GM10847 (cell line): ENCODE results near the gene RERE.

Experiments used
- POLR2A ChIP-seq: IDR thresholded peaks from 2 replicates; pipeline ENCODE4 v1.6.1; 2011; ENCODE audit not compliant: insufficient read length; ENCODE audit errors: extremely low read depth

The RERE gene

DNA sequence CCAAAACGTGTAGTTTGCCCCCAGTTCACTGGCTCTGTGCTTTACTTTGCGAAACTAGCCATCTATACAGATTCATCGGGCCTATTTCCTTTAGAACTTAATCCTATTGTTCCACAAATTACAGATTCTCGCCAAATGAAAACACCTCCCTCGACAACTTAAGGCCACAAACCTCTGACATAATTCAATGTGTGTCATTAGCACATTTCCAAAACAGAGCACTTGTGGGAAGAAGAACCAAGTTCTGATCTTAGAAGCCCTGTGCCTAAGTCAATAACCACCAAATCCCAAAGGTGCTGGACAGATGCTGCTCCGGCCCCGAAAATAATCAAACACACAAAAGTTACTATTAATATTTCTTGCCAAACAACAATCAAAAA is 405.6 kb downstream of the RERE start:
- no peak for TF ChIP-seq POLR2A

DNA sequence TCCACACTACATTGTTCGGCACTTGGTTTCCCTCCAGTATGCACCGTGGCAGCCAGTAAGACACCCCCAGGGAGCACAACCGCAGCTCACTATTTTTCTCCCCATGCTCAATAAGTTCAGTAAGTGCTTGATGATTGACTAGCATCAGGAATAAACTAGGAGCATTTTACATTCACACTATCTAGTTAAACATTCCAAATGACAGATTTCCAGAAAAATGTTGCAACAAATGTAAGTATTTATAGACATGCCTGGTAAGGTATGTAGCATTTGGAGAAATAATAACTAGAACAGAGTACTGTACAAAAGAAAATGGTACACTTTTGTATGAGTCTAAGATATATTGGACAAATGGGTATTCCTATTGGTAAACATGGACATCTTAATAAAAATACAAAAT is 406.6 kb downstream of the RERE start:
- TF ChIP-seq POLR2A = no peak

DNA sequence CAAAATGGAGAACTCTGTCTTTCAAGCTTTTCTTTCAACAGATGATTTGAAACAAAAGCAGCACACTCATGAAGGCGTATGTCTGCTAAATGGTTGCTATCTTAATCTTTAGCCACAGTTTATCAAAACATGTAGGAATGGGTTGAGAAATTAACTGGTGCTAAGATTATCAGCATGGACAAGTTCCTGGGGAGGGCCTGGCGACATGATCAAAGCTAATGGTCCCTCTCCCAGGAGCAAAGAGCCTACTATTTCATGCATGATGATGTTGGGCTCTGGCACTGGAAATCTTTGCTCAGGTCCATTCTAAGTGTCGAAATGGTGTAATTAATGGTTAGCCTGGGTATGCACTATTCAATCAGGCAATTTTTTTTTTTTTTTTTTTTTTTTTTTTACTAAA is 407.8 kb downstream of the RERE start:
- TF ChIP-seq POLR2A = no peak

DNA sequence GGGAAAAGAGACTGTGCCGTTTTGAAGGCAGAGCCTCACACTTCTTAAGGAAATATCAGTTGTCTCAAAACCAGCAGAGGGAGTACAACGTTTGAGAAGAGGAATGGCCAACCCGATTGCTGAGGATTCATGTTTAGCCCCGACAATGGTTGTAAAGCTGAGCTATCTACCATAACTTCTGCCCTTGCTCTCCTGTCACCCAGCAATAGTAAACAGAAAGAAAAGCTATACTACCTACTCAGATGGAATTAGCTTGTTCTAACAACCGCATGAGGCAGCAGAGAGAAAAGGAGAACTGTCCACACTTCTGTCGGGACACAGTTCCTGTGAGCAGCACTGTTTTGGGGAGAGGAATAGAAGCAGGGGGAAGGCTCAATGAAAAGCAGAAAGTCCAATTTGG is 408.3 kb downstream of the RERE start:
- TF ChIP-seq POLR2A = no peak

DNA sequence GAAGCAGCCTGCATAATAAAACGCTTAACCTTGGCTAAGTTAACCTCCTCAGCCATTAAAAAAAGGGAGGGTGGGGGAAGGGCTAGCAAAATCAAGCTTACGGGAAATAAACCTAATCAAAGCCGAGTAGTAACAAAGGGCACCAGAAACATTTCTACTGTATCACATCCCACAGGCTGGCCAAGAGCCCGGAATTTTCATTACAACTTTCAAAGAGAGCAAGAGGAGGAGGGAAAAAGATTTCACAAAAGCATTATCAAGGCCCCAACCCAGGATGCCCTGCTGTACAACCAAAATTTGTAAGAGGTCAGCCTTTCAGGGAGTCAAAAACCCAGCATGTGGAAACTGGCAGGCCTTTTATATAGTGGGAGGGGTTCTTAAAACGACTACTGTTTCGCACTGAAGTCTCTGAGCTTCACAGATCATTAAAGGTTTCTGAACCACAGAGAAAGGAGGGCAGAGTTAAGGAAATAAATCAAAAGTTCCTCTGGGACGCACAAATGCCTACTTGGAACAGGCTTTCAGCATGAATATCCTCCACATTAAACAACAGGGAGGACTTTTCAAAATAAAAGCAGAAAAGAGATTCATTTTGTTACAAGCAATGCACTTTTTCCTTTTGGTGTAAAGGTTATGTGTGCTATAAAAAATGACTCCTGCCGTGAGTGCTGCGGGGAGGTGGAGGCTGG is 409.1 kb downstream of the RERE start:
- TF ChIP-seq POLR2A = no peak

DNA sequence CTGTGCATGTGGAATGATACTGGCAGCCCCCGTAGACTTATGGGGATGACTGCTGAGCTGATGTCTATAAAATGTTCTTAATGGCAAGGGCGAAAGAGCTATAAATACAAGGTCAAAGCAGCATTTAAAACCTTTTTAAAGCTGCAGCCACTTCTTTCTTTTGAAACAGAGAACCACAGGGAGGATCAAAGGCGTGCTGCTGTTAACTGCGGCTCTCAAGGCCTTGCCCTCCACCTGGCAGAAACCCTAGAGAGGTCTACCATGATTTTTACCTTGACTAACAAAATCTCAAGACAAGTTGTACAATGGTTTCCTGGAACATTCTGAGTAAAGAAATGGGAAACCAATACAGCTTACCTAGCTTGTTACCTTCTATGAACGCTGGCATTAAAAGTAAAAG is 409.8 kb downstream of the RERE start:
- no peak for TF ChIP-seq POLR2A

DNA sequence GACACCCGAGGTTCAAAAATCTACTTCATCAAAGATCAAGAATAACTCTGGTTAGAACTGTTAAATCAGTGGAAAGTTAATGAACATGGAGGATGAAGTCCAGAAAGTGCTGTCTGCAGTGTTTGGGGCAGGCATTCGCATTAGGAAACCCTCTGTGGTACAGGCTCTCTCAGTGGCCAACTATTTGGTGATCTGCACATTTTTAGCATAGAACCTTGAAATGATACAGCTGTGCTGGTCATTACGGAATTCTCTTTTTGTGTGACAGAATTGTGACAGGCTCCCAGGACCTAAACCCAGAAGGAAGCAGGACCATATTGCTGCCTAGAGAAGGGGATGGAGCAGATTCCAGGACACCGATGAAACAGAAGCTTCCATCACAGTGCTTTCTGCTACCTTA is 410.5 kb downstream of the RERE start:
- no peak for TF ChIP-seq POLR2A

DNA sequence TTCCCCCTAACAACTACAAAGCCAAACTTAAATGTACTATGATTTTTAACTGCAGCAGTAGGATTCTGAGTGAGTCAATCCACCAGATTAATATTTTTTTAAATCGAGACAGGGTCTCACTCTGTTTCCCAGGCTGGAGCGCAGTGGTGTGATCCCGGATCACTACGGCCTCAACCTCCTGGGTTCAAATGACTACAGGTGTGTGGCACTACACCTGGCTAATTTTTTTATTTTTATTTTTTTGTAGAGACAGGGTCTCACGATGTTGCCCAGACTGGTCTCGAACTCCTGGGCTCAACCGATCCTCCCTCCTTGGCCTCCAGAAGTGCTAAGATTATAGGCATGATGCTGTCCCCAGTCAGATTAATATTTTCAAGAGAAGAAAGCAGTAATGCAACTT is 411.4 kb downstream of the RERE start:
- no peak for TF ChIP-seq POLR2A

DNA sequence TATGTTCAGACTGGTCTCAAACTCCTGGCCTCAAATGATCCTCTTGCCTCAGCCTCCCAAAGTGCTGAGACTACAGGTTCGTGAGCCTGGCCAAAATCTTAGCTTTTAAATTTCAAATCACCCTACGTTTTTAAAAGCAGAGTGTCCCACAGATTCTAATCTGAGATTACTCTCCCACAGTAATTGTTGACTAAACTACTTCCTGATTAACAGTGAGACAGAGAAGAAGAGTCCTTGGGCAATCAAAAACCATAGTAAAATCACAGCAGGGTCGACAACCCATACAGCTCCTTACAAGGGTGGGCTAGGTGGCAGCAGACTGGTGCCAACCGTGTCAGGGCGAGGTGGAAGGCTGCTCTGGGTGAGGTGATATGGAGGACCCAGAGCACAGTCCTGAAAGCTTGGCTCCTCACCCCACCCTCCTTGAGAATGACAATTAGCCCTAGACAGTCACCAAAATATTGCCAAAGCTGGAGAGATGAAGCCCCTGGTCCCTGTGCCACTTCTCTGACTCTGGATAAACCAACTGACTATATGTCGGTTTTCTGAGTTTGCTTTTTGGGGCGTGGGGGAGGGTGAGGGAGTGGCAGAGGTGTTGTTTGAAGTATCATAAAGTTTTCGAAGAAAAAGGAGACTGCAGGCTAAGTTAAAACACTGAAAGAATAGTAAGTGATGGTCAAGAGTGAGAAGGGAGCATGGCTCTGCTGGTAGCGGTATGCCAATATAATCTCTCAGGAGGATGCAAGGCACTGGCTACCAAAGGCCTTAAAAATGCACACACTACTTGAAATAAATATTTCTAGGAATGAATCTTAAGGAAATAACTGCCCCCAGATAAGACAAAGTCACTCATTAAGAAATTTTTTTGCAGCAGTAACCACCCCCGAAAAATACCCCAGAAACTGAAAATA is 412.7 kb downstream of the RERE start:
- TF ChIP-seq POLR2A = no peak

DNA sequence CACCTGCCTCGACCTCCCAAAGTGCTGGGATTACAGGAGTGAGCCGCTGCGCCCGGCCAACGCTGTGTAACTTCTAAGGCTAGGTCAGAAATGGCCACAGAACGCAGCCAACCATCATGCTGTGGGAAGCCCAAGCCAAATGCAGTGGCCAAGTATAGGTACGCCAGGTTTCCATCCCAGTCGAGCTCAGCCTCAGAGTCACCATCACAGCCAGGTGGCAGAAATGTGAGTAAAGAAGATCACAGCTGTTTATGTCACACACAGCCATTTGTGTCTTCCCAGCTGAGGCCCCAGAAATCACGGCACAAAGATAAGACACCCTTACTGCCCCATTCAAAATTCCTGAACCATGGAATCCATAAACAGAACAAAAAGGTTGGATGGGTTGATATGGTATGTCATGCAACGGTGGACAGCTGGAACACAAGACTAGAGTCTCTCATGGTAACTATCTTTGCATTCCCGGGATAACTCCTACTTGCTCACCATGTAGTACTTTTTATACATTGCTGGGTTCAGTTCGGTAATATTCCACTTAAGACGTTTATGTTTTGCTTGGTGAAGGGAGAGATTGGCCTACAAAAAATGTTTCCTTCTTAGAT is 415.2 kb downstream of the RERE start:
- TF ChIP-seq POLR2A = no peak

DNA sequence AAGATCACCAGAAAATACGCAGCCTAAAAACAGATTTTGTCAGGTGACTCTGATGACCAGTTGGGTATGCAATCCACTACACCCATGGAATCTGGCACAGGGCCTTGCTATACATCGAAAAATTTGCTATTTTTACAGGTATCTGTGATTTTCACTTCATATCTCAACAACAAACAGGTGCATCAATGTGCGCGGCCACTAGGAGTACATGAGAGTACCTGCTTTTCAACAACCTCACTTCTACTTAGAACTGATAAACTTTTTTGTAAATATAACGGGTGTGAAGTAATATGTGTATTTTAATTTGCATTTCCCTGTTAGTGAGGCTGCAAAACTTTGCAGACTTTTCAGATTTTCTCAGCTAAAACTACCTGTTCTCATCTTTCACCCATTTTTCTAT is 418.8 kb downstream of the RERE start:
- TF ChIP-seq POLR2A = no peak

DNA sequence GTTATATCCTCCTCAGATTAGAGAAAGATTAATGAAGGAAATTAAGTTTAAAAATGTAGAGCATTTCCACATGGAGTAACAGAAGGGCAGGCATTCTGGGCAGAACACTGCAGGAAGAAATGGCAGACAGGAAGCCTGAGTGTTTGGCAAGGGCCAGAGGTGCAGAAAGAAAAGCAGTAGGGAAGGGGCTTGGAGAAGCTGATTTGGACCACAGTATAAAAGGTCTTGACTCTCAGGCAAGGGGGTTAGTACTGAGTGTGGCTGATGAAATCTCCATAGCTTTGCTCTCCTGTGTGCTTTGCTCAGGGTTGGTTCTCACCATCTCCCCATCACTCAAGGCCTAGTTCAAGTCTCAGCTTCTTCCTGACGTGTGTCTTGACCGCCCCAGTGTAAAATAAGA is 419.4 kb downstream of the RERE start:
- TF ChIP-seq POLR2A = no peak

DNA sequence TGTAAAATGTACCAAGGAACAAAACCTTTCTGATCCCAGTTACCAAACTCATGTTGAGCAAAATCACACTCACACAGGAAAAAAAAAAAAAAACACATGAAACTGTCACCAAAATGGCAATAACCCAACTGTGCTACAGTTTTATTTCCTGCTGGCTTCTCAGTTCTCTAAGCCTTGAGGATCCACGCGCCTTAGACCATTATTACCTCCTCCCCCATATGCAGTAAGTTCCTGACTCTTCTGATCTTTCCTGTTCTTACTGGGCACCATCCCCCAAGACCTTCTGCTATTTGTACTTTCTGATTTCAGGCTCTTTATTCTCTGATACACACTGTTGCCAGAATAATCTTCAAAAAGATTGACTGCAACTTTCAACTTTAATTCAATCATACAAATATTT is 419.9 kb downstream of the RERE start:
- TF ChIP-seq POLR2A = no peak

DNA sequence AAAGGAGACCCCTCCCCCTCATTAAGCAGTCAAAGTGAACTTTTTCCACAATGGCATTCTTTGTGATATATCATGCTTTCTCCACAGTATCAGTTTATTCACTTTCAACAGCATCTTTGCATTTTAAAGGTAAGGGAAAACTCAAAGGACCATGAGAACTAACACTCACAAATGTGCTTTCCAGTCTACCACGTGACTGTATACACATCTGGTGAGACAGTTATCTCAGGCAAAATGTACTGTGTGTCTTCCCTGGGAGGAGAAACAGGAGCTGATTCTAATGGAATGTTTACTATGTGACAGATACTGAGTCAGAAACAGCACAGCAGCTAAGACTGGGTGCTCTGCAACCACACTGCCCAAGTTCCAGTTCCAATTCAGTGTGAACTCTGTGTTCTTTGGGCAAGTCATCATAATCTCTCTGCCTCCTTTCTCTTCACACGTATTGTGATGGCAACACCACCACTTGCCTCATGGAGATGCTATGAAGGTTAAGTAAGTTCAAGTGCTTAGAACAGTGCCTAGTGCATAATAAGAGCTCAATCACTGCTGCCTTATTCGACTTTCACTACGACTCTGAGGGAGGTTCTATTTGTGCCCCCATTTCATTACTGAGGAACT is 420.5 kb downstream of the RERE start:
- TF ChIP-seq POLR2A = no peak

DNA sequence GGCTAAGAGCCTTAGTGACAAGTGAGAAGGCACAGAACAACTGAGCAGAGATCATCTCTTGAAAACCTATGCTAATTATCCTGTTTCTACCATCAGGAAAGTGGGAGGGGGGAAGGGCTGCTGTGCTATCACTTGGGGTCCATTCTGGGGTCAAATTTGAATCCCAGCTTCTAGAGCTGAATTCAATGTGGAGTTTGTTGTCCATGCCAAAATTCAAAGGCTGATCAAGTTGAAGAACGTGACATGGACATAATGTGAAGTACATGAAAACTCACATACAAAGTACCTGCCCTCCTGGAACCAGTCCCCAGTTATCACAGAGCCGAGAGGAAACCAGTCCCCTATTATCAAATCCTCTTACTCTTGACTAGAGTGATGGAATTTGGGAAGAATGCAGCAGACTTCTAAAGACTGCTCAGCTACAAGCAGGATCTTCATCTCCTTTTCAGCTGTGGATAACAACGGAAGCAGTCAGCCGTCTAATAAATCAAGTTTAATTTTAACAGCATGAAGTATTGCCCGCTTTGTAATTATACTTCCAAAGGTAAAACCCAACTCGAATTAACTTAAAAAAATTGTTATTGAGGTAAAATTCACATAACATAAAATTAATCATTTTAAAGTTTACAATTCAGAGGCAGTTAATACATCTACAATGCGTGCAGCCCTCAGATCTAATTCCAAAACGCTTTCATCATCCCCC is 421.2 kb downstream of the RERE start:
- TF ChIP-seq POLR2A = no peak
